ENCODE results near the gene HTR5A. TPM values are rescaled to one million over a fixed set of nuclear protein-coding genes. Genes with fewer than 3 reads are reported as not detected.

Gene HTR5A
- total and polyA plus RNA-seq, 10 of the 15 experiments (the other 5 are each of a cell fraction or from before 2014, with no cell fraction given) = not detected

DNA sequence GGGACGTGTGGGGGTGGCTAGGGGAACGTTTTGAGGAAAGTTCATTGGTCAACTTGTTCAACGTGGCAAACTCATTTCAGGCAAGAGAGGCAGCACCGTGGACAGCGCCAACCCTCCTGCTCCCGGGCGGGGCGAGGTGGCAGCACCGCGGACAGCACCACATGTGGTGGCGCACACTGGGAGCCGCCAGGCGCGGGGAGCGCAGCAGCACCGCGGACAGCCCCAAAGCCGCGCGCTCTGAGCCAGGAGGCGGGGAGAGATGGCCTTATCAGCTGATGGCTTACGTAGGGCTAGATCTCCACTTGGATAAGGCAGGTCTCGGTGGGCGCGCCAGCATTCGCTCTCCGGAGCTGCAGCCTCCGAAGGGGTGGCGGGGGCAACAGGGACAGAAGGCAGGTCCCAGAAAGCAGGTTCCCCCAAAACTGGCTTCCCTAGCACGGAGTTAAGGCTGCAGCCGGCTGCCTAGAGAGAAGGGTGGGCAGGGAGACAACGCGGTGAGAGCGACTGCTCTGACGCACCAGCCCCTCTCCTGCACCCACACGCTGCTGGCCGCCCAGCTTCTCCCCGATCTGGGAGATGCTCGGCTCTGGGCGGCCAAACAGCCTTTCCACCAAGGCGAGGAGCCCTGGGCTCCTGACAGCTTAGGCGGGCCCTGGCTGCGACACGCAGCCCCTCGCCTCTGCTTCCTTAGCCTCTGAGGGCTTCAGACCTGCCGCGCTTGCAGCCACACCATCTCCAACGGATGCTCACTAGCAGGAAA lies at the start of gene HTR5A (continued):
- TF ChIP-seq, protein P1, sequence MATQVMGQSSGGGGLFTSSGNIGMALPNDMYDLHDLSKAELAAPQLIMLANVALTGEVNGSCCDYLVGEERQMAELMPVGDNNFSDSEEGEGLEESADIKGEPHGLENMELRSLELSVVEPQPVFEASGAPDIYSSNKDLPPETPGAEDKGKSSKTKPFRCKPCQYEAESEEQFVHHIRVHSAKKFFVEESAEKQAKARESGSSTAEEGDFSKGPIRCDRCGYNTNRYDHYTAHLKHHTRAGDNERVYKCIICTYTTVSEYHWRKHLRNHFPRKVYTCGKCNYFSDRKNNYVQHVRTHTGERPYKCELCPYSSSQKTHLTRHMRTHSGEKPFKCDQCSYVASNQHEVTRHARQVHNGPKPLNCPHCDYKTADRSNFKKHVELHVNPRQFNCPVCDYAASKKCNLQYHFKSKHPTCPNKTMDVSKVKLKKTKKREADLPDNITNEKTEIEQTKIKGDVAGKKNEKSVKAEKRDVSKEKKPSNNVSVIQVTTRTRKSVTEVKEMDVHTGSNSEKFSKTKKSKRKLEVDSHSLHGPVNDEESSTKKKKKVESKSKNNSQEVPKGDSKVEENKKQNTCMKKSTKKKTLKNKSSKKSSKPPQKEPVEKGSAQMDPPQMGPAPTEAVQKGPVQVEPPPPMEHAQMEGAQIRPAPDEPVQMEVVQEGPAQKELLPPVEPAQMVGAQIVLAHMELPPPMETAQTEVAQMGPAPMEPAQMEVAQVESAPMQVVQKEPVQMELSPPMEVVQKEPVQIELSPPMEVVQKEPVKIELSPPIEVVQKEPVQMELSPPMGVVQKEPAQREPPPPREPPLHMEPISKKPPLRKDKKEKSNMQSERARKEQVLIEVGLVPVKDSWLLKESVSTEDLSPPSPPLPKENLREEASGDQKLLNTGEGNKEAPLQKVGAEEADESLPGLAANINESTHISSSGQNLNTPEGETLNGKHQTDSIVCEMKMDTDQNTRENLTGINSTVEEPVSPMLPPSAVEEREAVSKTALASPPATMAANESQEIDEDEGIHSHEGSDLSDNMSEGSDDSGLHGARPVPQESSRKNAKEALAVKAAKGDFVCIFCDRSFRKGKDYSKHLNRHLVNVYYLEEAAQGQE (IDR thresholded peaks at IDR 0.05; ENCODE audit: low read depth, low read length) = peak; percentile 100
- no peak for TF ChIP-seq ZNF622 (IDR thresholded peaks at IDR 0.05)
- 0 out of 2 replicates have a peak, but pooled peaks have one; percentile 48 for TF ChIP-seq PAX5 (IDR thresholded peaks at IDR 0.05; ENCODE audit: borderline replicate concordance, low read depth, low read length)

DNA sequence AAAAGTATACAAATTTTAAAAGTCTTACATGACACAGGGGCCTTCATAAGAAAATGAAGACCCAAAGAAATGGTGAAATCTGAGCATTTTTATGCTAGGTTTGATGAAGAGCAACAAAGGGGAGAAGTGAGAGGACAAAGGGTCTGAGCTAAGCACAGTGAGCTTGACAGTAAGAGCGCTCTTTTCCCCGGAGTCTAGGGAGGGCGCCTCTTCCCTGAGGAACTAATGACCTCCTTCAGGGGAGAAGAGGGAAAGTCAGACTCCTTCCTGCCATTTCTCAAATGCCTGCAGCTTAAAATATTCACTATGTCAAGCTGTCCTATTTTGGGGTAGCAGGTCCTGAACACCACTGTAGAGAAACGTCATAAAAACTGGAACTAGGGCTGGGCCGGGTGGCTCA lies 49.1 kb upstream of the HTR5A start:
- Histone ChIP-seq H3K4me1 (ENCODE audit: control insufficient read depth, insufficient read depth, low read length) (no peaks in the 10 kb centered on the region), H3K79me2 (ENCODE audit: control insufficient read depth, insufficient read depth, low read length) (no peaks in the 10 kb centered on the region), H3K36me3 (ENCODE audit: control insufficient read depth in 2 of 2, insufficient read depth in 2 of 2, low read length in 1 of 2) (no peaks in the 10 kb centered on the region), H3K27me3 (replicated peaks in 1 of 2; ENCODE audit: control insufficient read depth in 2 of 2, insufficient read depth in 2 of 2, low read length in 1 of 2) (no peaks in the 10 kb centered on the region), H3K9me3 (replicated peaks; ENCODE audit: control insufficient read depth, insufficient read depth, low read length) (no peaks in the 10 kb centered on the region), H3K4me3 (no peak overlapping the region), H3K27ac (ENCODE audit: control insufficient read depth, insufficient read depth) (no peak overlapping the region), H3K9ac (ENCODE audit: control insufficient read depth, insufficient read depth, low read length) (no peak overlapping the region), H3K4me2 (ENCODE audit: control insufficient read depth, insufficient read depth) (no peak overlapping the region), H4K20me1 (ENCODE audit: control insufficient read depth, insufficient read depth) (no peaks in the 10 kb centered on the region), H2AFZ (ENCODE audit: control insufficient read depth, low read depth, low read length) (no peak overlapping the region)
- ChIA-PET CTCF (interaction anchor here (0.7 to 1.9 kb wide), 4 partner anchors 11 to 69 kb away, joined by 3 to 8 read pairs (median 4); no protein-coding TSS in a partner anchor), SMC1A (ENCODE audit: uncharacterized antibody, unreplicated experiment) (interaction anchor here (1.3 to 2.8 kb wide), 2 partner anchors 12 to 15 kb away, joined by 3 to 8 read pairs; no protein-coding TSS in a partner anchor), POLR2A (no interaction called here), RAD21 (ENCODE audit: unreplicated experiment) (no interaction called here)
- ATAC-seq = no peak
- 58% methylated on average over 5 of the region's 5 CpGs for WGBS (ENCODE audit: insufficient coverage, insufficient replicate concordance, low lambda C conversion rate, missing lambda C conversion rate)
- BruUV-seq (replicated peaks) = no TSS peak
- in situ Hi-C loops (cut with MboI) (no loop called here), intact Hi-C loops (cut with micrococcal nuclease; ENCODE audit: unreplicated experiment) (no loop called here)
- DNase-seq (ENCODE audit: low read depth, low spot score) = no peak
- FAIRE-seq = no peak
- no peak for TF ChIP-seq ZBED1 (IDR thresholded peaks at IDR 0.05; ENCODE audit: borderline replicate concordance)
- TF ChIP-seq MTA3 (IDR thresholded peaks at IDR 0.05; ENCODE audit: borderline replicate concordance, low read length) = no peak
- no peak for TF ChIP-seq HDGF (IDR thresholded peaks at IDR 0.05)
- TF ChIP-seq STAT3 (IDR thresholded peaks at IDR 0.05; ENCODE audit: low read depth, low read length) = no peak
- TF ChIP-seq ZNF207 (IDR thresholded peaks at IDR 0.05; ENCODE audit: borderline replicate concordance) = no peak
- TF ChIP-seq, protein P2, sequence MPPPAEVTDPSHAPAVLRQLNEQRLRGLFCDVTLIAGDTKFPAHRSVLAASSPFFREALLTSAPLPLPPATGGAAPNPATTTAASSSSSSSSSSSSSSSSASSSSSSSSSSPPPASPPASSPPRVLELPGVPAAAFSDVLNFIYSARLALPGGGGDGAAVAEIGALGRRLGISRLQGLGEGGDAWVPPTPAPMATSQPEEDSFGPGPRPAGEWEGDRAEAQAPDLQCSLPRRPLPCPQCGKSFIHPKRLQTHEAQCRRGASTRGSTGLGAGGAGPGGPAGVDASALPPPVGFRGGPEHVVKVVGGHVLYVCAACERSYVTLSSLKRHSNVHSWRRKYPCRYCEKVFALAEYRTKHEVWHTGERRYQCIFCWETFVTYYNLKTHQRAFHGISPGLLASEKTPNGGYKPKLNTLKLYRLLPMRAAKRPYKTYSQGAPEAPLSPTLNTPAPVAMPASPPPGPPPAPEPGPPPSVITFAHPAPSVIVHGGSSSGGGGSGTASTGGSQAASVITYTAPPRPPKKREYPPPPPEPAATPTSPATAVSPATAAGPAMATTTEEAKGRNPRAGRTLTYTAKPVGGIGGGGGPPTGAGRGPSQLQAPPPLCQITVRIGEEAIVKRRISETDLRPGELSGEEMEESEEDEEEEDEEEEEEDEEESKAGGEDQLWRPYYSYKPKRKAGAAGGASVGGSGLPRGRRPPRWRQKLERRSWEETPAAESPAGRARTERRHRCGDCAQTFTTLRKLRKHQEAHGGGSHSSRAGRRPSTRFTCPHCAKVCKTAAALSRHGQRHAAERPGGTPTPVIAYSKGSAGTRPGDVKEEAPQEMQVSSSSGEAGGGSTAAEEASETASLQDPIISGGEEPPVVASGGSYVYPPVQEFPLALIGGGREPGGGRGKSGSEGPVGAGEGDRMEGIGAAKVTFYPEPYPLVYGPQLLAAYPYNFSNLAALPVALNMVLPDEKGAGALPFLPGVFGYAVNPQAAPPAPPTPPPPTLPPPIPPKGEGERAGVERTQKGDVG (CRISPR knock-in tag; IDR thresholded peaks at IDR 0.05) = no peak
- TF ChIP-seq RAD51 (IDR thresholded peaks at IDR 0.05) = no peak
- TF ChIP-seq ZNF217 (IDR thresholded peaks at IDR 0.05) = no peak
- TF ChIP-seq, protein P3, sequence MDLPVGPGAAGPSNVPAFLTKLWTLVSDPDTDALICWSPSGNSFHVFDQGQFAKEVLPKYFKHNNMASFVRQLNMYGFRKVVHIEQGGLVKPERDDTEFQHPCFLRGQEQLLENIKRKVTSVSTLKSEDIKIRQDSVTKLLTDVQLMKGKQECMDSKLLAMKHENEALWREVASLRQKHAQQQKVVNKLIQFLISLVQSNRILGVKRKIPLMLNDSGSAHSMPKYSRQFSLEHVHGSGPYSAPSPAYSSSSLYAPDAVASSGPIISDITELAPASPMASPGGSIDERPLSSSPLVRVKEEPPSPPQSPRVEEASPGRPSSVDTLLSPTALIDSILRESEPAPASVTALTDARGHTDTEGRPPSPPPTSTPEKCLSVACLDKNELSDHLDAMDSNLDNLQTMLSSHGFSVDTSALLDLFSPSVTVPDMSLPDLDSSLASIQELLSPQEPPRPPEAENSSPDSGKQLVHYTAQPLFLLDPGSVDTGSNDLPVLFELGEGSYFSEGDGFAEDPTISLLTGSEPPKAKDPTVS (IDR thresholded peaks at IDR 0.05; ENCODE audit: low read depth, low read length) = no peak
- TF ChIP-seq, protein P4, sequence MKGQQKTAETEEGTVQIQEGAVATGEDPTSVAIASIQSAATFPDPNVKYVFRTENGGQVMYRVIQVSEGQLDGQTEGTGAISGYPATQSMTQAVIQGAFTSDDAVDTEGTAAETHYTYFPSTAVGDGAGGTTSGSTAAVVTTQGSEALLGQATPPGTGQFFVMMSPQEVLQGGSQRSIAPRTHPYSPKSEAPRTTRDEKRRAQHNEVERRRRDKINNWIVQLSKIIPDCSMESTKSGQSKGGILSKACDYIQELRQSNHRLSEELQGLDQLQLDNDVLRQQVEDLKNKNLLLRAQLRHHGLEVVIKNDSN (IDR thresholded peaks at IDR 0.05; ENCODE audit: borderline replicate concordance, extremely low read length, insufficient read depth, low read depth, low read length) = no peak

Measured in GM12878 (cell line).